H9 (cell line): ENCODE results near the gene ADIG. TPM values are rescaled to one million over a fixed set of nuclear protein-coding genes. Genes with fewer than 3 reads are reported as not detected.

ENCODE experiments used
- DNase-seq: peaks from one replicate; pipeline ENCODE4 v3.0.0-alpha.2; 2017
- H2AFZ ChIP-seq: one replicate; pipeline ENCODE4 v1.6.1; 2013; ENCODE audit warnings: mild to moderate bottlenecking, low read length, control low read depth, moderate library complexity
- H2AK5ac ChIP-seq: 2 replicates; pipeline ENCODE4 v1.6.1; 2013; ENCODE audit warnings: low read length, control low read depth, mixed read lengths; ENCODE audit not compliant: insufficient read length
- H2BK120ac ChIP-seq: one replicate; pipeline ENCODE4 v1.6.1; 2013; ENCODE audit warnings: low read depth, mild to moderate bottlenecking, low read length, control low read depth, inconsistent platforms; ENCODE audit not compliant: poor library complexity, severe bottlenecking
- H2BK12ac ChIP-seq: 2 replicates; pipeline ENCODE4 v1.6.1; 2013; ENCODE audit warnings: low read length, control low read depth, mixed read lengths, low read depth; ENCODE audit not compliant: insufficient read length
- H2BK15ac ChIP-seq: 2 replicates; pipeline ENCODE4 v1.6.1; 2013; ENCODE audit warnings: low read depth, low read length, control low read depth
- H2BK20ac ChIP-seq: one replicate; pipeline ENCODE4 v1.6.1; 2013; ENCODE audit warnings: low read depth, mild to moderate bottlenecking, low read length, control low read depth, inconsistent platforms; ENCODE audit not compliant: poor library complexity, severe bottlenecking
- H2BK5ac ChIP-seq: 2 replicates; pipeline ENCODE4 v1.6.1; 2013; ENCODE audit warnings: low read length, control low read depth, mixed read lengths; ENCODE audit not compliant: insufficient read length
- H3K14ac ChIP-seq: 2 replicates; pipeline ENCODE4 v1.6.1; 2013; ENCODE audit warnings: low read length, control low read depth; ENCODE audit not compliant: insufficient read depth
- H3K18ac ChIP-seq: 2 replicates; pipeline ENCODE4 v1.6.1; 2013; ENCODE audit warnings: low read depth, mild to moderate bottlenecking, mixed read lengths, low read length, control low read depth; ENCODE audit not compliant: insufficient read length
- H3K23ac ChIP-seq: 2 replicates; pipeline ENCODE4 v1.6.1; 2013; ENCODE audit warnings: low read length, control low read depth, mixed read lengths, low read depth; ENCODE audit not compliant: insufficient read length
- H3K23me2 ChIP-seq: 2 replicates; pipeline ENCODE4 v1.6.1; 2013; ENCODE audit warnings: low read depth, mild to moderate bottlenecking, mixed read lengths, low read length, control low read depth; ENCODE audit not compliant: insufficient read length, poor library complexity, severe bottlenecking
- H3K27ac ChIP-seq: 2 replicates; pipeline ENCODE4 v1.5.1; 2013; ENCODE audit warnings: low read length, control low read depth, mixed read lengths, low read depth; ENCODE audit not compliant: insufficient read length
- H3K27me3 ChIP-seq: 2 replicates; pipeline ENCODE4 v1.6.1; 2013; ENCODE audit warnings: low read length, control low read depth, inconsistent platforms; ENCODE audit not compliant: insufficient read depth
- H3K4ac ChIP-seq: 2 replicates; pipeline ENCODE4 v1.6.1; 2013; ENCODE audit warnings: low read depth, mild to moderate bottlenecking, control low read depth, inconsistent platforms, low read length, moderate library complexity
- H3K4me1 ChIP-seq: 2 replicates; pipeline ENCODE4 v1.6.1; 2013; ENCODE audit warnings: low read length, control low read depth, inconsistent platforms; ENCODE audit not compliant: insufficient read depth
- H3K4me2 ChIP-seq: 2 replicates; pipeline ENCODE4 v1.6.1; 2013; ENCODE audit warnings: low read length, control low read depth, mixed read lengths; ENCODE audit not compliant: insufficient read length, insufficient read depth
- H3K56ac ChIP-seq: 2 replicates; pipeline ENCODE4 v1.6.1; 2013; ENCODE audit warnings: low read depth, mild to moderate bottlenecking, mixed read lengths, low read length, control low read depth; ENCODE audit not compliant: insufficient read length
- H3K79me1 ChIP-seq: 2 replicates; pipeline ENCODE4 v1.6.1; 2013; ENCODE audit warnings: low read depth, mild to moderate bottlenecking, moderate library complexity, low read length, control low read depth, inconsistent platforms; ENCODE audit not compliant: insufficient read depth, poor library complexity, severe bottlenecking
- H3K79me2 ChIP-seq: 2 replicates; pipeline ENCODE4 v1.6.1; 2013; ENCODE audit warnings: low read length, control low read depth, inconsistent platforms; ENCODE audit not compliant: insufficient read depth
- H3K9ac ChIP-seq: 2 replicates; pipeline ENCODE4 v1.6.1; 2013; ENCODE audit warnings: low read length, control low read depth, mixed read lengths; ENCODE audit not compliant: insufficient read length; ENCODE audit errors: extremely low read depth
- H3K9me3 ChIP-seq: one replicate; pipeline ENCODE4 v1.6.1; 2013; ENCODE audit warnings: low read depth, low read length, inconsistent platforms; ENCODE audit not compliant: control insufficient read depth
- H3T11ph ChIP-seq: one replicate; pipeline ENCODE4 v1.6.1; 2013; ENCODE audit warnings: mild to moderate bottlenecking, low read length, control low read depth, inconsistent platforms
- H4K20me1 ChIP-seq: one replicate; pipeline ENCODE4 v1.6.1; 2013; ENCODE audit not compliant: control insufficient read depth, insufficient read length, insufficient read depth
- H4K5ac ChIP-seq: 2 replicates; pipeline ENCODE4 v1.6.1; 2013; ENCODE audit warnings: low read depth, mild to moderate bottlenecking, mixed read lengths, low read length, control low read depth; ENCODE audit not compliant: insufficient read length
- H4K8ac ChIP-seq: replicated peaks from 2 replicates; pipeline ENCODE4 v1.6.1; 2013; ENCODE audit warnings: low read length, control low read depth, mixed read lengths, low read depth; ENCODE audit not compliant: insufficient read length
- H4K91ac ChIP-seq: 2 replicates; pipeline ENCODE4 v1.6.1; 2013; ENCODE audit warnings: low read depth, mild to moderate bottlenecking, moderate library complexity, mixed read lengths, low read length, control low read depth; ENCODE audit not compliant: insufficient read length
- H3K27ac Mint-ChIP-seq, 3 experiments: 2 replicates in 2 of 3; 3 replicates in 1 of 3; pipeline ENCODE4 v1.8.0; 2020 to 2021; ENCODE audit warnings: mixed read lengths in 3 of 3, mild to moderate bottlenecking in 1 of 3, moderate library complexity in 1 of 3
- H3K27me3 Mint-ChIP-seq: 2 replicates; pipeline ENCODE4 v1.8.0; 2021; ENCODE audit warnings: low read depth, mild to moderate bottlenecking, moderate library complexity, mixed read lengths
- H3K36me3 Mint-ChIP-seq, 3 experiments: 2 replicates in 2 of 3; 3 replicates in 1 of 3; pipeline ENCODE4 v1.8.0; 2020 to 2021; ENCODE audit warnings: low read depth in 3 of 3, mixed read lengths in 3 of 3; ENCODE audit not compliant: insufficient read depth in 1 of 3
- H3K4me1 Mint-ChIP-seq, 2 experiments: 2 replicates each; pipeline ENCODE4 v1.8.0; 2020; ENCODE audit warnings: mixed read lengths in 2 of 2
- H3K4me3 Mint-ChIP-seq, 2 experiments: 2 replicates in 1 of 2; 3 replicates in 1 of 2; pipeline ENCODE4 v1.8.0; 2020 to 2021; ENCODE audit warnings: mild to moderate bottlenecking in 2 of 2, mixed read lengths in 2 of 2, moderate library complexity in 1 of 2
- H3K9me3 Mint-ChIP-seq, 2 experiments: 2 replicates in 1 of 2; 3 replicates in 1 of 2; pipeline ENCODE4 v1.8.0; 2020; ENCODE audit warnings: mild to moderate bottlenecking in 2 of 2, mixed read lengths in 2 of 2, moderate library complexity in 1 of 2
- CTCF ChIP-seq: fragments of 200-600 bp; sonication (generic); conservative IDR thresholded peaks from 3 replicates; pipeline ENCODE4 v1.8.0; 2021; ENCODE audit warnings: antibody characterized with exemption, mild to moderate bottlenecking
- WGBS: extraction: QIAGEN DNeasy Blood & Tissue Kit; methylation state at CpG from one replicate; pipeline ENCODE4 v1.1.7; 2013; ENCODE audit warnings: missing lambda C conversion rate, low lambda C conversion rate, mixed read lengths; ENCODE audit not compliant: insufficient read length; ENCODE audit errors: extremely low coverage; 5-methylcytosine and 5-hydroxymethylcytosine counted together
- total RNA-seq: library from RNA; stranded (reverse); gene quantifications from 2 replicates; pipeline ENCODE4 v1.2.1, GENCODE V29; 2021

ADIG gene
- total RNA-seq, 1 experiment from 2014 or later, result not detected

DNA sequence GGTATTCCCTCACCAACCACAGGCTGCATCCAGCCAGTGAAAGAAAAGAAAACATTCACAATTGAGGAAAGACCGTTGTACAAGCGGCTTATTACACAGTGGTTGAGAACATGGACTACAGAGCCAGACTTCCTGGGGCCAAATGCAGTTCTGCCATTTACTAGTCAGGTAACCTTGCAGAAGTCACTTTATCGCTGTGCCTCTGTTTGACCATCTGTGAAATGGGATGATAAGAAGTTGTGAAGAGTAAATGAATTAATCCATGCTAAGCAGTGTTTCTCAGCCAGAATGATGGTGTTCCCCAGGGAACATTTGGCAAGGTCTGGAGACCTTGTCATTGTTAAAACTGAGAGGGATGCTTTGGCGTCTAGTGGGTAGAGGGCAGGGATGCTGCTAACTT is 35.5 kb downstream of the ADIG start:
- H2BK20ac ChIP-seq, result no peak overlapping the region
- H3K14ac ChIP-seq, result no peak overlapping the region
- H3K18ac ChIP-seq, result no peak overlapping the region
- no CpG with 5 or more reads among the region's 4 CpGs for WGBS
- H4K5ac ChIP-seq, result no peak overlapping the region
- peaks cover 0 to 1% (median 0%) of the 10 kb centered on the region in 3 experiments; a peak in 1 of 7 replicates for H3K36me3 Mint-ChIP-seq
- no peaks in the 10 kb centered on the region for H4K20me1 ChIP-seq
- no peaks in the 10 kb centered on the region for H3K9me3 Mint-ChIP-seq
- H3K27me3 ChIP-seq, result no peaks in the 10 kb centered on the region
- no peak for TF ChIP-seq CTCF
- H3K9me3 ChIP-seq, result no peaks in the 10 kb centered on the region
- H3K56ac ChIP-seq, result no peak overlapping the region
- H3K27me3 Mint-ChIP-seq, result peaks cover 2% of the 10 kb centered on the region
- H3K79me2 ChIP-seq, result no peaks in the 10 kb centered on the region
- H3K4ac ChIP-seq, result no peak overlapping the region
- H3K23ac ChIP-seq, result no peak overlapping the region
- no peak overlapping the region for H2BK12ac ChIP-seq
- H2BK15ac ChIP-seq, result no peak overlapping the region
- no peak overlapping the region for H3K9ac ChIP-seq
- H2BK120ac ChIP-seq, result no peak overlapping the region
- no peak overlapping the region for H4K8ac ChIP-seq
- no peak overlapping the region for H2AFZ ChIP-seq
- no peaks in the 10 kb centered on the region for H3K4me1 ChIP-seq
- no peaks in the 10 kb centered on the region for H3K23me2 ChIP-seq
- H2AK5ac ChIP-seq, result no peak overlapping the region
- H3K4me3 Mint-ChIP-seq, result no peak overlapping the region
- no peak overlapping the region for H3K4me2 ChIP-seq
- H2BK5ac ChIP-seq, result no peak overlapping the region
- no peak overlapping the region for H3K27ac Mint-ChIP-seq
- no peaks in the 10 kb centered on the region for H3K79me1 ChIP-seq
- H4K91ac ChIP-seq, result no peak overlapping the region
- peaks cover 12 to 19% of the 10 kb centered on the region in 2 experiments for H3K4me1 Mint-ChIP-seq
- DNase-seq, result no peak
- H3T11ph ChIP-seq, result no peak overlapping the region
- H3K27ac ChIP-seq, result no peak overlapping the region
